Urinary bladder (tissue), 4 donors: ENCODE results near the gene RNASEH2A. TPM values are rescaled to one million over a fixed set of nuclear protein-coding genes. Genes with fewer than 3 reads are reported as not detected.
"Not testable (repeated sequence)": the region's sequence is repeated elsewhere in the genome, so short reads cannot be mapped to it uniquely, and the experiment has no call there.

Experiments
- DNase-seq: peaks from one replicate; pipeline ENCODE4 v3.0.0-alpha.2; 2015; ENCODE audit errors: extremely low spot score
- H3K27ac ChIP-seq: one replicate; pipeline ENCODE4 v1.5.1; 2013; ENCODE audit warnings: low read depth, mild to moderate bottlenecking, moderate library complexity
- H3K36me3 ChIP-seq: one replicate; pipeline ENCODE4 v1.6.1; 2013; ENCODE audit warnings: mild to moderate bottlenecking, moderate library complexity; ENCODE audit not compliant: insufficient read depth
- H3K4me1 ChIP-seq: one replicate; pipeline ENCODE4 v1.6.1; 2013; ENCODE audit warnings: mild to moderate bottlenecking, moderate library complexity; ENCODE audit not compliant: insufficient read depth
- H3K4me3 ChIP-seq: one replicate; pipeline ENCODE4 v1.5.1; 2013; ENCODE audit warnings: low read depth, low read length
- WGBS: extraction: QIAGEN DNeasy Blood & Tissue Kit; methylation state at CpG from one replicate; pipeline ENCODE4 v1.1.7; 2013; 5-methylcytosine and 5-hydroxymethylcytosine counted together
- polyA plus RNA-seq: library from polyadenylated mRNA; stranded (reverse); fragments of 200-250 nt; gene quantifications from one replicate; pipeline ENCODE4 v1.2.3, GENCODE V29; 2013
- total RNA-seq: library from RNA; depleted of rRNA; stranded (reverse); fragments of >200 nt; gene quantifications from one replicate; pipeline ENCODE4 v1.2.3, GENCODE V29; 2014
- donor health status: healthy with polysubstance abuse.
- donor health status: healthy.

RNASEH2A gene
- total and polyA plus RNA-seq, 2 donors, result 9.5 to 12.8 TPM

GRCh38 chr19:12804051-12804450, 2.3 kb upstream of the RNASEH2A start:
- no peak for DNase-seq
- 92% methylated on average over 26 of the region's 26 CpGs for WGBS
- H3K27ac ChIP-seq, result no peak overlapping the region
- no peaks in the 10 kb centered on the region for H3K36me3 ChIP-seq
- no peak overlapping the region for H3K4me3 ChIP-seq
- H3K4me1 ChIP-seq, result no peaks in the 10 kb centered on the region

GRCh38 chr19:12815088-12815487, 8.7 kb downstream of the RNASEH2A start:
- Histone ChIP-seq H3K27ac (no peak overlapping the region), H3K36me3 (no peaks in the 10 kb centered on the region), H3K4me3 (no peak overlapping the region), H3K4me1 (no peaks in the 10 kb centered on the region)
- DNase-seq, result no peak
- WGBS, result 90% methylated on average over 7 of the region's 7 CpGs

- H3K36me3 ChIP-seq, H3K27ac ChIP-seq, H3K4me1 ChIP-seq, H3K4me3 ChIP-seq, DNase-seq: not testable (repeated sequence)
- WGBS, result 94% methylated on average over 6 of the region's 6 CpGs
These were observed 10.8 kb downstream of the RNASEH2A start for GRCh38 chr19:12817188-12817587.

- not testable (repeated sequence) for H3K4me1 ChIP-seq, H3K4me3 ChIP-seq, DNase-seq, H3K36me3 ChIP-seq, H3K27ac ChIP-seq
- 93% methylated on average over 11 of the region's 11 CpGs for WGBS
These were observed 11.4 kb downstream of the RNASEH2A start for GRCh38 chr19:12817810-12818209.

- no peak overlapping the region for H3K27ac ChIP-seq
- no peak for DNase-seq
- H3K4me1 ChIP-seq, result no peaks in the 10 kb centered on the region
- no peak overlapping the region for H3K4me3 ChIP-seq
- 79% methylated on average over 2 of the region's 2 CpGs for WGBS
- H3K36me3 ChIP-seq, result no peaks in the 10 kb centered on the region
These were observed 15.4 kb downstream of the RNASEH2A start for GRCh38 chr19:12821761-12822160.

GRCh38 chr19:12825254-12826131, 19.1 kb downstream of the RNASEH2A start:
- Histone ChIP-seq H3K4me3 (peak overlapping the region; percentile 3), H3K36me3 (no peaks in the 10 kb centered on the region), H3K27ac (no peak overlapping the region), H3K4me1 (no peaks in the 10 kb centered on the region)
- no peak for DNase-seq
- WGBS, result 5% methylated on average over 46 of the region's 46 CpGs

- Histone ChIP-seq H3K4me3 (no peak overlapping the region), H3K4me1 (no peaks in the 10 kb centered on the region), H3K27ac (no peak overlapping the region), H3K36me3 (no peaks in the 10 kb centered on the region)
- 6% methylated on average over 23 of the region's 23 CpGs for WGBS
- no peak for DNase-seq
These were observed 22.1 kb downstream of the RNASEH2A start for GRCh38 chr19:12828494-12828893.

- Histone ChIP-seq H3K27ac (no peak overlapping the region), H3K4me3 (peak overlapping the region; percentile 37), H3K4me1 (no peaks in the 10 kb centered on the region), H3K36me3 (no peaks in the 10 kb centered on the region)
- WGBS, result 1% methylated on average over 2 of the region's 5 CpGs
- DNase-seq, result no peak
These were observed 27.0 kb downstream of the RNASEH2A start for GRCh38 chr19:12833418-12833737.

- Histone ChIP-seq H3K36me3 (no peaks in the 10 kb centered on the region), H3K4me3 (peak overlapping the region; percentile 37), H3K27ac (no peak overlapping the region), H3K4me1 (no peaks in the 10 kb centered on the region)
- DNase-seq, result no peak
- WGBS, result 1% methylated on average over 85 of the region's 87 CpGs
These were observed 27.6 kb downstream of the RNASEH2A start for GRCh38 chr19:12833738-12834565.

- H3K36me3 ChIP-seq, result no peaks in the 10 kb centered on the region
- WGBS, result 7% methylated on average over 20 of the region's 20 CpGs
- peak within 1 kb of the TSS; percentile 37 for H3K4me3 ChIP-seq
- no peak within 1 kb of the TSS for H3K27ac ChIP-seq
- no peaks in the 10 kb centered on the region for H3K4me1 ChIP-seq
- DNase-seq, result no peak
These were observed 28.2 kb downstream of the RNASEH2A start, which contains the start of gene RTBDN for GRCh38 chr19:12834566-12834943. Gene RTBDN (minus strand): TSS chr19:12834579. CDS start chr19:12829979, 4,600 bp downstream.

- Histone ChIP-seq H3K4me3 (no peak overlapping the region), H3K27ac (no peak overlapping the region), H3K4me1 (no peaks in the 10 kb centered on the region), H3K36me3 (no peaks in the 10 kb centered on the region)
- 8% methylated on average over 39 of the region's 39 CpGs for WGBS
- DNase-seq, result no peak
These were observed 28.8 kb downstream of the RNASEH2A start for GRCh38 chr19:12834976-12835757.

- H3K36me3 ChIP-seq, result no peaks in the 10 kb centered on the region
- no peaks in the 10 kb centered on the region for H3K4me1 ChIP-seq
- DNase-seq, result no peak
- WGBS, result 6% methylated on average over 6 of the region's 6 CpGs
- H3K4me3 ChIP-seq, result no peak overlapping the region
- H3K27ac ChIP-seq, result no peak overlapping the region
These were observed 30.1 kb downstream of the RNASEH2A start for GRCh38 chr19:12836529-12836863.

- DNase-seq, result no peak
- Histone ChIP-seq H3K27ac (no peak overlapping the region), H3K4me3 (no peak overlapping the region), H3K4me1 (no peaks in the 10 kb centered on the region), H3K36me3 (no peaks in the 10 kb centered on the region)
- 76% methylated on average over 4 of the region's 4 CpGs for WGBS
These were observed 30.8 kb downstream of the RNASEH2A start for GRCh38 chr19:12837225-12837624.
